NCI-H748 (cell line): ENCODE results near the gene SNN.

Experiments
- DNase-seq: peaks from one replicate; lab custom pipeline; 2025; ENCODE audit not compliant: unreplicated experiment; lab: John Stamatoyannopoulos, UW

SNN gene

GRCh38 chr16:11635113-11635652 is 33.1 kb upstream of the SNN start:
- no peak for DNase-seq

GRCh38 chr16:11635679-11636171 is 32.5 kb upstream of the SNN start:
- no peak for DNase-seq

- peak; percentile 98 for DNase-seq
Measured at GRCh38 chr16:11636172-11636721, 32.0 kb upstream of the SNN start.

- no peak for DNase-seq
Measured at GRCh38 chr16:11637320-11637719, 30.9 kb upstream of the SNN start.

- DNase-seq, result no peak
Measured at GRCh38 chr16:11638140-11638539, 30.1 kb upstream of the SNN start.

- no peak for DNase-seq
Measured at GRCh38 chr16:11639008-11639562, 29.2 kb upstream of the SNN start.

GRCh38 chr16:11639925-11640899 is 28.0 kb upstream of the SNN start:
- DNase-seq, result no peak

- peak; percentile 49 for DNase-seq
Measured at GRCh38 chr16:11640987-11641817, 27.1 kb upstream of the SNN start.

- no peak for DNase-seq
Measured at GRCh38 chr16:11642765-11643116, 25.5 kb upstream of the SNN start.

- no peak for DNase-seq
Measured at GRCh38 chr16:11649276-11649675, 19.0 kb upstream of the SNN start.

GRCh38 chr16:11650641-11651591 is 17.3 kb upstream of the SNN start:
- DNase-seq, result no peak

GRCh38 chr16:11651796-11652195 is 16.5 kb upstream of the SNN start:
- no peak for DNase-seq

- DNase-seq, result no peak
Measured at GRCh38 chr16:11655655-11656054, 12.6 kb upstream of the SNN start.

- DNase-seq, result no peak
Measured at GRCh38 chr16:11657556-11657955, 10.7 kb upstream of the SNN start.

GRCh38 chr16:11658896-11659708 is 9.2 kb upstream of the SNN start:
- no peak for DNase-seq

GRCh38 chr16:11660565-11660964 is 7.7 kb upstream of the SNN start:
- DNase-seq, result no peak

- no peak for DNase-seq
Measured at GRCh38 chr16:11662582-11662981, 5.7 kb upstream of the SNN start.

GRCh38 chr16:11665071-11665491 is 3.2 kb upstream of the SNN start:
- peak; percentile 2 for DNase-seq
